Prostate gland (tissue), 2 donors: Measurements from ENCODE around the gene ANO5. TPM values are rescaled to one million over a fixed set of nuclear protein-coding genes. Genes with fewer than 3 reads are reported as not detected.

Source experiments
- DNase-seq: peaks from one replicate; pipeline ENCODE4 v3.0.0-alpha.2; 2019; ENCODE audit warnings: low spot score
- H3K27ac ChIP-seq, 2 donors: fragments of 200-600 bp; sonication (generic); 2 replicates each; pipeline ENCODE4 v1.5.1; 2017 to 2019
- H3K27me3 ChIP-seq: fragments of 200-600 bp; sonication (generic); replicated peaks from 2 replicates; pipeline ENCODE4 v1.5.1; 2019; ENCODE audit not compliant: insufficient read depth
- H3K36me3 ChIP-seq, 2 donors: fragments of 200-600 bp; sonication (generic); 1 replicate in 1 of 2; 2 replicates in 1 of 2; pipeline versions ENCODE4 v1.5.1 to v1.8.1; 2017 to 2019
- H3K4me1 ChIP-seq: fragments of 200-600 bp; sonication (generic); replicated peaks from 2 replicates; pipeline ENCODE4 v1.5.1; 2019
- H3K4me3 ChIP-seq, 2 donors: fragments of 200-600 bp; sonication (generic); 2 replicates each; pipeline ENCODE4 v1.5.1; 2017 to 2019
- H3K9me3 ChIP-seq: fragments of 200-600 bp; sonication (generic); 2 replicates; pipeline ENCODE4 v1.5.1; 2017
- CTCF ChIP-seq, 4 experiments: fragments of 200-600 bp in 2 of 4; fragments of 450-650 bp in 2 of 4; sonication (generic) in 2 of 4; IDR thresholded peaks; 1 replicate in 3 of 4; 2 replicates in 1 of 4; pipeline ENCODE4 v1.5.1; 2016 to 2019; ENCODE audit warnings: antibody characterized with exemption in 4 of 4, mild to moderate bottlenecking in 2 of 4, moderate library complexity in 2 of 4
- POLR2A ChIP-seq: fragments of 450-650 bp; IDR thresholded peaks from one replicate; pipeline ENCODE4 v1.6.1; 2016; ENCODE audit warnings: antibody characterized with exemption, mild to moderate bottlenecking
- POLR2AphosphoS5 ChIP-seq: sonication (generic); formaldehyde crosslinking; IDR thresholded peaks from one replicate; pipeline ENCODE4 v1.6.1; 2017; ENCODE audit warnings: antibody characterized with exemption
- WGBS: methylation state at CpG from one replicate; pipeline ENCODE4 v1.1.5; 2018; 5-methylcytosine and 5-hydroxymethylcytosine counted together
- intact Hi-C: fragments of 100-400 bp; cut with DNase I; formaldehyde crosslinking; loops from one replicate; pipeline ENCODE4 v1.14.2; 2022
- total RNA-seq, 2 donors: library from RNA; depleted of rRNA; stranded (reverse); fragments of >200 nt; gene quantifications; one replicate each; pipeline ENCODE4 v1.1.0, GENCODE V29; 2016

The ANO5 gene
- total RNA-seq, 2 donors from 2014 or later, result 6.0 to 7.2 TPM

- no peak for DNase-seq
- Histone ChIP-seq H3K27ac (no peak overlapping the region), H3K4me3 (no peak overlapping the region), H3K9me3 (no peaks in the 10 kb centered on the region), H3K36me3 (no peaks in the 10 kb centered on the region), H3K4me1 (no peaks in the 10 kb centered on the region), H3K27me3 (no peaks in the 10 kb centered on the region)
- intact Hi-C loops, result no loop called here
- WGBS, result 63% methylated on average over 3 of the region's 3 CpGs
- TF ChIP-seq POLR2A (no peak), CTCF (IDR thresholded peaks at IDR 0.05) (no peak), POLR2AphosphoS5 (no peak)
Measured at GRCh38 chr11:22208151-22208858, 15.4 kb downstream of the ANO5 start.

- Histone ChIP-seq H3K27ac (no peak overlapping the region), H3K36me3 (no peaks in the 10 kb centered on the region), H3K27me3 (no peaks in the 10 kb centered on the region), H3K9me3 (no peaks in the 10 kb centered on the region), H3K4me3 (no peak overlapping the region), H3K4me1 (no peaks in the 10 kb centered on the region)
- TF ChIP-seq POLR2A (no peak), POLR2AphosphoS5 (no peak), CTCF (IDR thresholded peaks at IDR 0.05) (no peak)
- intact Hi-C loops, result no loop called here
- no peak for DNase-seq
Measured at GRCh38 chr11:22216940-22217339, 24.1 kb downstream of the ANO5 start.

GRCh38 chr11:22221143-22221542, 28.3 kb downstream of the ANO5 start:
- Histone ChIP-seq H3K36me3 (no peaks in the 10 kb centered on the region), H3K27me3 (no peaks in the 10 kb centered on the region), H3K9me3 (no peaks in the 10 kb centered on the region), H3K4me1 (no peaks in the 10 kb centered on the region), H3K27ac (no peak overlapping the region), H3K4me3 (no peak overlapping the region)
- TF ChIP-seq POLR2AphosphoS5, result no peak
- TF ChIP-seq CTCF (IDR thresholded peaks at IDR 0.05), result no peak
- no peak for TF ChIP-seq POLR2A
- WGBS, result 90% methylated on average over 3 of the region's 3 CpGs
- no peak for DNase-seq
- intact Hi-C loops, result no loop called here

- intact Hi-C loops, result no loop called here
- WGBS, result 90% methylated on average over 4 of the region's 4 CpGs
- H3K4me1 ChIP-seq, result no peaks in the 10 kb centered on the region
- no peaks in the 10 kb centered on the region for H3K36me3 ChIP-seq
- no peaks in the 10 kb centered on the region for H3K9me3 ChIP-seq
- DNase-seq, result no peak
- no peak overlapping the region for H3K4me3 ChIP-seq
- H3K27ac ChIP-seq, result no peak overlapping the region
- TF ChIP-seq POLR2A, result no peak
- H3K27me3 ChIP-seq, result no peaks in the 10 kb centered on the region
Measured at GRCh38 chr11:22225190-22225589, 32.3 kb downstream of the ANO5 start.

GRCh38 chr11:22234743-22235142, 41.9 kb downstream of the ANO5 start:
- intact Hi-C loops, result no loop called here
- Histone ChIP-seq H3K4me1 (no peaks in the 10 kb centered on the region), H3K4me3 (no peak overlapping the region), H3K36me3 (no peaks in the 10 kb centered on the region), H3K27me3 (no peaks in the 10 kb centered on the region), H3K9me3 (no peaks in the 10 kb centered on the region), H3K27ac (no peak overlapping the region)
- TF ChIP-seq POLR2AphosphoS5 (no peak), CTCF (IDR thresholded peaks at IDR 0.05) (no peak)
- no peak for DNase-seq
- WGBS, result 42% methylated on average over 1 of the region's 1 CpG
